Neural progenitor cell (in vitro differentiated cells): ENCODE measurements around the gene GJA4.
"Not testable (repeated sequence)": the region's sequence is repeated elsewhere in the genome, so short reads cannot be mapped to it uniquely, and the experiment has no call there.

Experiments
- EZH2 ChIP-seq: fragments of 200-600 bp; sonication (generic); IDR thresholded peaks from 2 replicates; pipeline ENCODE4 v1.6.1; 2017; ENCODE audit warnings: antibody characterized with exemption, mild to moderate bottlenecking, moderate library complexity
- EZH2phosphoT487 ChIP-seq: fragments of 200-600 bp; sonication (generic); IDR thresholded peaks from 2 replicates; pipeline ENCODE4 v1.6.1; 2017; ENCODE audit warnings: antibody characterized with exemption
- TF ChIP-seq, protein P1 (sequence below): fragments of 200-600 bp; sonication (generic); IDR thresholded peaks from 2 replicates; pipeline ENCODE4 v1.5.1; 2017; ENCODE audit warnings: antibody characterized with exemption, mild to moderate bottlenecking

DNA sequence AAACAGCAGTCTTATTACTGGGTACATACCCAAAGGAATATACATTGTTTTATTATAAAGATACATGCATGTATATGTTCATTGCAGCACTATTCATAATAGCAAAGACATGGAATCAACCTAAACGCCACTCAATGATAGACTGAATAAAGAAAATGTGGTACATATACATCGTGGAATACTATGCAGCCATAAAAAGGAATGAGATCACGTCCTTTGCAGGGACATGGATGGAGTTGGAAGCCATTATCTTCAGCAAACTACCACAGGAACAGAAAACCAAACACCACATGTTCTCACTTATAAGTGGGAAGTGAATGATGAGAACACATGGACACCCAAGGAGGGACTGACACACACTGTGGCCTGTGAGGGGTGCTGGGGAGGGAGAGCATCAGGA is 18.0 kb downstream of the GJA4 start:
- TF ChIP-seq, protein P1, sequence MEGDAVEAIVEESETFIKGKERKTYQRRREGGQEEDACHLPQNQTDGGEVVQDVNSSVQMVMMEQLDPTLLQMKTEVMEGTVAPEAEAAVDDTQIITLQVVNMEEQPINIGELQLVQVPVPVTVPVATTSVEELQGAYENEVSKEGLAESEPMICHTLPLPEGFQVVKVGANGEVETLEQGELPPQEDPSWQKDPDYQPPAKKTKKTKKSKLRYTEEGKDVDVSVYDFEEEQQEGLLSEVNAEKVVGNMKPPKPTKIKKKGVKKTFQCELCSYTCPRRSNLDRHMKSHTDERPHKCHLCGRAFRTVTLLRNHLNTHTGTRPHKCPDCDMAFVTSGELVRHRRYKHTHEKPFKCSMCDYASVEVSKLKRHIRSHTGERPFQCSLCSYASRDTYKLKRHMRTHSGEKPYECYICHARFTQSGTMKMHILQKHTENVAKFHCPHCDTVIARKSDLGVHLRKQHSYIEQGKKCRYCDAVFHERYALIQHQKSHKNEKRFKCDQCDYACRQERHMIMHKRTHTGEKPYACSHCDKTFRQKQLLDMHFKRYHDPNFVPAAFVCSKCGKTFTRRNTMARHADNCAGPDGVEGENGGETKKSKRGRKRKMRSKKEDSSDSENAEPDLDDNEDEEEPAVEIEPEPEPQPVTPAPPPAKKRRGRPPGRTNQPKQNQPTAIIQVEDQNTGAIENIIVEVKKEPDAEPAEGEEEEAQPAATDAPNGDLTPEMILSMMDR: not testable (repeated sequence)
- TF ChIP-seq EZH2phosphoT487, EZH2: not testable (repeated sequence)
